Neural progenitor cell (in vitro differentiated cells): ENCODE measurements around the gene BICDL2.

ENCODE experiments used
- EZH2 ChIP-seq: fragments of 200-600 bp; sonication (generic); IDR thresholded peaks from 2 replicates; pipeline ENCODE4 v1.6.1; 2017; ENCODE audit warnings: antibody characterized with exemption, mild to moderate bottlenecking, moderate library complexity
- TF ChIP-seq, protein P1 (sequence below): fragments of 200-600 bp; sonication (generic); IDR thresholded peaks from 2 replicates; pipeline ENCODE4 v1.5.1; 2017; ENCODE audit warnings: antibody characterized with exemption, mild to moderate bottlenecking

DNA sequence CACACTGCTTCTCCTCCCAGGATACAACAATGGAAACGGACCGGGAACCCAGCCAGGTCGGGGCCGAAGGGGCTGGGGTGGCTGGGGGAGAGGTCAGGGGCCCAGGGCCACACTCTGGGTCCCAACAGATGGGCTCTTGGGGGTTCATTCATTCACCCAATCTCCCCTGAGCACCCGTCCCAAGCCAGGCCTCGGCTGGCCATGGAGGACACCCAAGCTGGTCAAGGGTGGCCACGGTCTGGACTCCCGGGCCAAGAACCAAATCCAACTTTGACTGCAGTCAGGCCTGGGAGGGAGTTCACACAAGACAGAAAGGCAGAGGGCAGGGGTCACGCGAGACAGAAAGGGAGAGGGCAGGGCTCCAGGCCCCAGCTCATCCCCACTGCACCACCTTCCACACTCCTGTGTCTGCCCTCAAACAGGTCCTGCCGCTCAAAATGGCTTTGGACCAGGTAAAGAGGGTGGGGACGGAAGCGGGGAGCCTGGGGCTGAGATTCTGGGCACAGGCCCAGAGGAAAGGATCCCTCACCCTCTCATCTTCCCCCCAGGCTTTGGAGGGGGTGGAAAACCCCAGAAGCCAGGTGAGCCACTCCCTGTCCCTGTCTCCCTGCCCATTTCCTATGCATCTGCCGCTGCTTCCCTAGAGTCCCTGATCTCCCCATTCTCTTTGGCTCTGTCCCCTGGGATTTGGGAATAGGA, 44.2 kb downstream of the BICDL2 start:
- TF ChIP-seq, protein P1, sequence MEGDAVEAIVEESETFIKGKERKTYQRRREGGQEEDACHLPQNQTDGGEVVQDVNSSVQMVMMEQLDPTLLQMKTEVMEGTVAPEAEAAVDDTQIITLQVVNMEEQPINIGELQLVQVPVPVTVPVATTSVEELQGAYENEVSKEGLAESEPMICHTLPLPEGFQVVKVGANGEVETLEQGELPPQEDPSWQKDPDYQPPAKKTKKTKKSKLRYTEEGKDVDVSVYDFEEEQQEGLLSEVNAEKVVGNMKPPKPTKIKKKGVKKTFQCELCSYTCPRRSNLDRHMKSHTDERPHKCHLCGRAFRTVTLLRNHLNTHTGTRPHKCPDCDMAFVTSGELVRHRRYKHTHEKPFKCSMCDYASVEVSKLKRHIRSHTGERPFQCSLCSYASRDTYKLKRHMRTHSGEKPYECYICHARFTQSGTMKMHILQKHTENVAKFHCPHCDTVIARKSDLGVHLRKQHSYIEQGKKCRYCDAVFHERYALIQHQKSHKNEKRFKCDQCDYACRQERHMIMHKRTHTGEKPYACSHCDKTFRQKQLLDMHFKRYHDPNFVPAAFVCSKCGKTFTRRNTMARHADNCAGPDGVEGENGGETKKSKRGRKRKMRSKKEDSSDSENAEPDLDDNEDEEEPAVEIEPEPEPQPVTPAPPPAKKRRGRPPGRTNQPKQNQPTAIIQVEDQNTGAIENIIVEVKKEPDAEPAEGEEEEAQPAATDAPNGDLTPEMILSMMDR, result no peak
- no peak for TF ChIP-seq EZH2
